Stomach (tissue), 9 donors: ENCODE results near the gene MAP3K7CL. TPM values are rescaled to one million over a fixed set of nuclear protein-coding genes. Genes with fewer than 3 reads are reported as not detected.

Experiments
- DNase-seq, 2 donors: peaks; one replicate each; pipeline versions ENCODE4 v3.0.0 to v3.0.0-alpha.2; 2013 to 2019
- H3K27ac ChIP-seq, 5 donors: fragments of 200-600 bp in 4 of 5; sonication (generic) in 4 of 5; one replicate each; pipeline ENCODE4 v1.5.1; 2013 to 2019; ENCODE audit warnings: mild to moderate bottlenecking in 1 of 5, moderate library complexity in 1 of 5
- H3K27me3 ChIP-seq, 3 donors: fragments of 200-600 bp; sonication (generic); one replicate each; pipeline ENCODE4 v1.5.1; 2017 to 2019; ENCODE audit warnings: mixed run types in 1 of 3
- H3K36me3 ChIP-seq, 4 donors: fragments of 200-600 bp; sonication (generic); 1 replicate in 3 of 4; 2 replicates in 1 of 4; pipeline ENCODE4 v1.5.1; 2016 to 2019
- H3K4me1 ChIP-seq, 4 donors: fragments of 200-600 bp; sonication (generic); one replicate each; pipeline ENCODE4 v1.5.1; 2016 to 2019
- H3K4me3 ChIP-seq, 4 donors: fragments of 200-600 bp; sonication (generic) in 3 of 4; one replicate each; pipeline ENCODE4 v1.5.1; 2016 to 2019; ENCODE audit warnings: mild to moderate bottlenecking in 1 of 4
- H3K9me3 ChIP-seq, 4 donors: fragments of 200-600 bp; sonication (generic); one replicate each; pipeline ENCODE4 v1.5.1; 2016 to 2019
- CTCF ChIP-seq, 7 experiments: fragments of 450-650 bp in 4 of 7; fragments of 200-600 bp in 3 of 7; sonication (generic) in 3 of 7; IDR thresholded peaks; one replicate each; pipeline ENCODE4 v1.5.1; 2016 to 2019; ENCODE audit warnings: antibody characterized with exemption in 7 of 7, control low read depth in 2 of 7, mild to moderate bottlenecking in 1 of 7
- EP300 ChIP-seq: sonication (generic); formaldehyde crosslinking; IDR thresholded peaks from one replicate; pipeline ENCODE4 v1.6.1; 2017; ENCODE audit warnings: antibody characterized with exemption
- POLR2A ChIP-seq, 4 donors: fragments of 450-650 bp; IDR thresholded peaks; one replicate each; pipeline ENCODE4 v1.6.1; 2016; ENCODE audit warnings: antibody characterized with exemption in 4 of 4, control low read depth in 2 of 4, mild to moderate bottlenecking in 1 of 4, moderate library complexity in 1 of 4
- POLR2AphosphoS5 ChIP-seq, 3 donors: sonication (generic); formaldehyde crosslinking; IDR thresholded peaks; one replicate each; pipeline ENCODE4 v1.6.1; 2016; ENCODE audit warnings: antibody characterized with exemption in 3 of 3
- WGBS, 5 donors: extraction: QIAGEN DNeasy Blood & Tissue Kit in 3 of 5; methylation state at CpG; one replicate each; pipeline versions ENCODE4 v1.1.5 to v1.1.7; 2013 to 2018; 5-methylcytosine and 5-hydroxymethylcytosine counted together
- intact Hi-C: fragments of 100-400 bp; cut with DNase I; formaldehyde crosslinking; loops from one replicate; pipeline ENCODE4 v1.15.1; 2023; ENCODE audit warnings: low total_unique reads
- polyA plus RNA-seq, 3 donors: library from polyadenylated mRNA; stranded (reverse); fragments of 200-250 nt; gene quantifications; one replicate each; pipeline ENCODE4 v1.2.3, GENCODE V29; 2013
- small RNA-seq, 4 donors: library from RNA; depleted of rRNA; stranded (forward); fragments of <200 nt; gene quantifications; one replicate each; pipeline ENCODE3, GENCODE V24; 2016
- total RNA-seq, 5 donors: library from RNA; depleted of rRNA; stranded (reverse); fragments of >200 nt; gene quantifications; one replicate each; pipeline versions ENCODE4 v1.1.0 to v1.2.3, GENCODE V29; 2014 to 2016
- donor health status: healthy with polysubstance abuse.
- donor health status: Bipolar disorder and iron deficiency.
- donor health status: healthy.

The MAP3K7CL gene
- total and polyA plus RNA-seq, 8 donors, result 0.58 to 19.2 (median 4.5) TPM

GRCh38 chr21:29219165-29219770, 88.8 kb downstream of the MAP3K7CL start:
- Histone ChIP-seq H3K4me1 (peaks cover 0 to 6% (median 0%) of the 10 kb centered on the region in 4 donors), H3K27me3 (no peaks in the 10 kb centered on the region), H3K36me3 (no peaks in the 10 kb centered on the region), H3K9me3 (no peaks in the 10 kb centered on the region), H3K4me3 (no peak overlapping the region), H3K27ac (no peak overlapping the region)
- intact Hi-C loops, result no loop called here
- WGBS, 5 donors, result 77 to 86% (median 83%) methylated on average over 8 of the region's 8 CpGs
- DNase-seq, result no peak
- TF ChIP-seq EP300 (no peak), POLR2AphosphoS5 (IDR thresholded peaks at IDR 0.05) (no peak), CTCF (IDR thresholded peaks at IDR 0.05) (no peak), POLR2A (IDR thresholded peaks at IDR 0.05) (no peak)

DNA sequence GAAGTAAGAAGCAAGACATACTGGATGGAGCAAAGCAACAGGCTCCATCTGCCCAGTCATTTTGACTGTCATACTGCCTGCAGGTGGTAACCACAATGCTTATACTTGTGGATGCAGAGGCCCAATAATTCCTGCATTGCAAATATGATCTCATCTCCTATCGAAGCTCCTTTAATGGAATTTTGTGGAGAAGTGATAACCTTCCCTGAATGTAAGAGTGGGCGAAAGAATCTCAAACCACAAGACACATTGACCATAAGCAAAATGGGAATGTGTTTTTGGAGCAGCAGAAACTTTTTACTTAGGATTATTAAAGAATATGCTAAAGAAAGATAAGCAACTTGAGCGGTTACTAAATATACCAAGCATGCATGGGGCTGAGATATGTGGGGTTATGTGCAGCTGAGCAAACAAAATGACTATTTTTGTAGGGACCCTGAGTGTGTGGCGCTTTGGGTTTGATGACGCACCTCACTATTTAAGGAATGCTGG, 90.9 kb downstream of the MAP3K7CL start:
- H3K36me3 ChIP-seq, result no peaks in the 10 kb centered on the region
- DNase-seq, result no peak
- 86 to 90% (median 88%) methylated on average over 5 of the region's 5 CpGs for WGBS, 5 donors
- no peak overlapping the region for H3K4me3 ChIP-seq
- no peaks in the 10 kb centered on the region for H3K9me3 ChIP-seq
- no peaks in the 10 kb centered on the region for H3K4me1 ChIP-seq
- TF ChIP-seq CTCF (IDR thresholded peaks at IDR 0.05), result no peak
- no peak for TF ChIP-seq POLR2AphosphoS5 (IDR thresholded peaks at IDR 0.05)
- no peak for TF ChIP-seq EP300
- no peak for TF ChIP-seq POLR2A (IDR thresholded peaks at IDR 0.05)
- intact Hi-C loops, result no loop called here
- H3K27me3 ChIP-seq, result no peaks in the 10 kb centered on the region
- H3K27ac ChIP-seq, result no peak overlapping the region

DNA sequence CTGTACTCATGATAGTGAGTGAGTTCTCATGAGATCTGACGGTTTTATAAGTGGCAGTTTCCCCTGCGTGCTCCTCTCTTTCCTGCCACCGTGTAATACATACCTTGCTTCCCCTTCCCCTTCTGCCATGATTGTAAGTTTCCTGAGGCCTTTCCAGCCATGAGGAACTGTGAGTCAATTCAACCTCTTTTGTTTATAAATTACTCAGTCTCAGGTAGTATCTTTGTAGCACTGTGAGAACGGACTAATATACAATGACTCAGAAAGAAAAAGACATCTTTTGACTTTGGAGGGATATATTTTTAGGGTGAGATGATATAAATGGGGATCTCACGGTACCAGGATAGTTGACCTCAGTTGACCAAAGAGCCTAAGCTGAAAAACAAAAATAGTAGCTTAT, 93.6 kb downstream of the MAP3K7CL start:
- 82 to 91% (median 84%) methylated on average over 5 of the region's 5 CpGs for WGBS, 5 donors
- Histone ChIP-seq H3K27me3 (no peaks in the 10 kb centered on the region), H3K36me3 (no peaks in the 10 kb centered on the region), H3K9me3 (no peaks in the 10 kb centered on the region), H3K27ac (no peak overlapping the region), H3K4me1 (no peaks in the 10 kb centered on the region), H3K4me3 (no peak overlapping the region)
- TF ChIP-seq EP300, result no peak
- no peak for TF ChIP-seq POLR2A (IDR thresholded peaks at IDR 0.05)
- no peak for TF ChIP-seq CTCF (IDR thresholded peaks at IDR 0.05)
- TF ChIP-seq POLR2AphosphoS5 (IDR thresholded peaks at IDR 0.05), result no peak
- DNase-seq, result no peak
- intact Hi-C loops, result no loop called here

Small RNA genes within 50 kb of the gene (small RNA-seq; reads per million reads assigned to genes)
- gene RF00012 (0 reads per million in 4 donors), gene RF00019 (0 reads per million in 4 donors)

Other genes starting within 250 kb of the MAP3K7CL start
- 10 to 100 TPM in 4 of 5 donors, 1 to 10 TPM in 1; 3.5 to 63.3 (median 20.3) TPM for gene LTN1, start 137.8 kb upstream of the MAP3K7CL start, total RNA-seq
- gene LTN1, start 137.8 kb upstream of the MAP3K7CL start, polyA plus RNA-seq, result 1 to 10 TPM; 3.1 to 5.1 (median 3.2) TPM
- 10 to 100 TPM in 1 of 5 donors, 1 to 10 TPM in 3, not detected in 1; 4.7 to 21.0 (median 7.0) TPM for gene RWDD2B, start 111.3 kb upstream of the MAP3K7CL start, total RNA-seq
- gene RWDD2B, start 111.3 kb upstream of the MAP3K7CL start, polyA plus RNA-seq, result 10 to 100 TPM; 12.4 to 20.3 (median 13.9) TPM
- 10 to 100 TPM in 4 of 5 donors, 1 to 10 TPM in 1; 9.3 to 54.5 (median 37.7) TPM for gene USP16, start 106.0 kb upstream of the MAP3K7CL start, total RNA-seq
- 10 to 100 TPM; 17.9 to 35.6 (median 22.7) TPM for gene USP16, start 106.0 kb upstream of the MAP3K7CL start, polyA plus RNA-seq
- 100 to 1,000 TPM in 2 of 5 donors, 10 to 100 TPM in 3; 40.8 to 153 (median 94.9) TPM for gene CCT8, start 57.0 kb upstream of the MAP3K7CL start, total RNA-seq
- gene CCT8, start 57.0 kb upstream of the MAP3K7CL start, polyA plus RNA-seq, result 100 to 1,000 TPM in 2 of 3 donors, 10 to 100 TPM in 1; 93.0 to 128 (median 123) TPM
- 100 to 1,000 TPM in 1 of 5 donors, 10 to 100 TPM in 4; 17.7 to 107 (median 33.9) TPM for gene BACH1, start 168.3 kb downstream of the MAP3K7CL start, total RNA-seq
- gene BACH1, start 168.3 kb downstream of the MAP3K7CL start, polyA plus RNA-seq, result 1 to 10 TPM; 4.2 to 9.8 (median 5.4) TPM